Limb (tissue), 2 donors: Measurements from ENCODE around the gene CD99L2.

Experiments used
- DNase-seq, 2 donors: peaks; one replicate each; pipeline ENCODE4 v3.0.0-alpha.2; 2016; ENCODE audit errors: extremely low spot score in 2 of 2

The CD99L2 gene, protein sequence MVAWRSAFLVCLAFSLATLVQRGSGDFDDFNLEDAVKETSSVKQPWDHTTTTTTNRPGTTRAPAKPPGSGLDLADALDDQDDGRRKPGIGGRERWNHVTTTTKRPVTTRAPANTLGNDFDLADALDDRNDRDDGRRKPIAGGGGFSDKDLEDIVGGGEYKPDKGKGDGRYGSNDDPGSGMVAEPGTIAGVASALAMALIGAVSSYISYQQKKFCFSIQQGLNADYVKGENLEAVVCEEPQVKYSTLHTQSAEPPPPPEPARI

DNA sequence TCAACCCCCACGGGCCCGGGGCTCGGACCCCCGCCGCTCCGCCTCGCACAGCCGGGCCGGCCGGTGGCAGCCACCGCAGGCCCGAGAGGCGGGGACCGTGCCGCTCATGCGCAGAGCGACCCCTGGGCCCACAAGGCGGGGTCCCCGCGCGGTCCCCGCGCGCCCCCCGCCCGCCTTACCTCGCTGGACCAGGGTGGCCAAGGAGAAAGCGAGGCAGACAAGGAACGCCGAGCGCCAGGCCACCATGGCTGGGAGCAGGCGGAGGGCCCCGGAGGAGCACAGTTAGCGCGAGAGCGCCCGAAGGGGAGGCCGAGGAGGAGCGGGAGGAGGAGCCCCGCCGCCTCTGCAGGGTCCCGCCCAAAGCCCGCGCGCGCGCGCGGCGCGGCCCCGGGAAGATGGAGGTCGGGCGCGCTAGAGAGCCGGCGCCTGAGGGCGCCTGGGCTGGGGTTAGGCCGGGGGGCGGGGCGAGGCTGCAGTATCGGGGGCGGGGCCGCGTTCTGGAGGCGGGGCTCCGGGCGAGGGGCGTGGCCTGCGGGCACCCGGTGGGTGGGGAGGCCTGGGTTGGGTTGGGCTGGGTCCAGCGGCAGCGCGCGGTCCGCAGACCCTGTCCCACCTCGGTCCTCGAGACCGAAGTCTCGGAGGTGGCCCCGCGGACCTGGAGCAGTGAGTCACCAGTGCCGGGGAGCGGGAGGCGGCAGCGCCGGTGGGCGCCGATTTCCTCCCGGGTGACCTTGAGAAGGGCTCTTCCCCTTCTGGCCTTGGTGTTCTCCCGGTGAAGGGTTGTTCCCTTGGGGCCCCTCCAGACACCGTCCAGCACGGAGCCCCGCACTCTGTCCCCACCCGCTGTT is at the start of gene CD99L2:
CD99L2 (minus strand) TSS at position 326 of the 848 bp plus-strand sequence; CDS start at position 246, 80 bp downstream.
- DNase-seq = peak; percentile 73 to 94

DNA sequence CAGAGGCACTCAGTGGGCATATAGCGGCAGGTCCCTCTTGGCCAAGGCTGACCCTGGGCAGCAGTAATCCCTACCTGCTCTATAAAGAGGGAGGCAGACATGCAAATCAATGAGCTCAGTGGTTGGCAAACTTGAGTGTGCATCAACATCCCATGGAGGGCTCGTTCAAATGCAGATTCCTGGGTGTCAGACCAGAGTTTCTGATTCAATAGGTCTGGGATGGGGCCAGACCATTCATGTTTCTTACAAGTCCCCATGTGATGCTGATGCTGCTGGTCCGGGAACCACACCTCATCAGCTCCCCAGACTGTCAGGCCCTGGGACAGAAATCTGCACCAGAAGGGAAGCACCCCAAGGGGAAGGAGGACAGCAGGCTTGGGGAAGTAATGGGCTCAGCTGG is 45.8 kb upstream of the CD99L2 start:
- no peak for DNase-seq

DNA sequence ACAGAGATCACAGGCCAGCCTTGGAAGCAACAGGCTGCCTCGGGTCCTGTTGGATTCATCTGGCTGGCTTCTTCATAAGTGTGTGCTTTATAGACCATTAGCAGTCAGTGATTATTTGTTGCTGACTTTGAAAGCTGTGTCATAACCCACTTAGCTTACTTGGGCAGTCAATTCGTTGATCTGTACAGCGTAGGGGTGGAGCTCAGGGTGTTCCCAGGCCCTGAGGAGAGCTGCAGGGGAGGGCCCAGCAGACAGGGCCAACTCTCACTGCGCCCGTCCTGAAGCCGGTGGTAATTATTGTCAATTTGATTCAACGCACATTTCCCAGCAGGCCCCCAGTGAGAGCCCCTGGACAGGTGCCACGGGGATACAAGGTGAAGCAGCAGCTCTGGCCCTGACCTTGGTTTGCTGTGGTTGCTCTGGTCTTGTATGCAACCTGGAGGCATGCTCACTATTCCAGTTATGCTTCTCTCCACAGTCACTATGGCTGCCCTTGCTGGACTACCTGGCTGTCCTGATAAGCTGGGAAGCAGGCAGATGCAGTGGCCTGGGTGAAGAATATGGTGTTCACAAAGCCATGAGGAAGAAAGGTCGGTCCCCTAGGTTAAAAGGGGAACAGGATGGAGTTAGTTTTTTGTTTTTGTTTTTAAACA is 44.6 kb upstream of the CD99L2 start:
- no peak for DNase-seq

DNA sequence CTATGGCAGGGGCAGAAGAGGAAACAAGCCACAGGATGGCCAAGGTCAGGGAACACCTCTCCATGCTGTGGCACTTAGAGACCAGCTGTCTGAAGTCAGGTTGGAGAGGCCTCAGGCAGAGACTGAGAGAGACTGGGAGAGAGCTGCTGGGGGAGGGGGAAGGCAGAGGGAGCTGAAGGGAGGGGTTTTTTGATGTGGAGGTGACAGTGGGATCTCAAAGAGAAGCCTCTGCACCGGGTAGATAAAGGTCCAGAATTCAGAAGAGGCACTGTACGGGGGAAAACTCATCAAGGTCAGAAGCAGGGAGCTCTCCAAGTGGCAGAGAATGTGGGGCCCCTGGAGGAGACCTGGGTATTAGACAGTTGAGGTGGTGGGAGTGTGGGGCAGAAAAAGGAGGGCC is 43.1 kb upstream of the CD99L2 start:
- DNase-seq = no peak

DNA sequence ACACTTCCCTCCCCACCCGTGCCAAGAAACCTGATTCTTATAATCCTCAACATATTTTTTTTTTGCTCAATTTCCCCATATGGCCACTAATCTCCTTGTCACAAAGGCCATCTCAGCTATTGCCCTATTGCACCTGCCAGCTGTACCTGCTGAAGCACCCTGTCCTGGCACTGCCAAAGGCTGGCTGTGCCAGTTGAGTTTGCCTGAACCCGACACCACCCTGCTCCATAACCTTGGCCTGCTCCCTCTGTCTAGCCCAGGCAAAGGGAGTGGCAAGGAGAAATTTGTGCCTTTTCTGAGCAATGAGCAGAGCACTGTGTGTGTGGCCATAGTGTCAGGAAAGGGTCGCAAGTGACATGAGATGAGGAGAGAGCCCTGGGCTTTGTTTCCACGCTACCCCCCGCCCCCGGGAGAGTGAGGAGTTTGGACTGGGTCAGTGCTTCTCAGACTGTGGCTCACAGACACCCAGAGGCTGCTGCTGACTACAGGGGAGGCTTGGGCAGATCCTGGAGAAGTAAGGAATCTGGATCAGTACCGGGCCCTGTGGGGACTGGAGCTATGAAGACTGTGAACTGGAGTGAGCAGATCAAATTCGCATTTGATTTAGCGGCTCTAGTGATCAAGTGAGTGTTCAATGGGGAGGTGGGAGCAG is 42.5 kb upstream of the CD99L2 start:
- no peak for DNase-seq

DNA sequence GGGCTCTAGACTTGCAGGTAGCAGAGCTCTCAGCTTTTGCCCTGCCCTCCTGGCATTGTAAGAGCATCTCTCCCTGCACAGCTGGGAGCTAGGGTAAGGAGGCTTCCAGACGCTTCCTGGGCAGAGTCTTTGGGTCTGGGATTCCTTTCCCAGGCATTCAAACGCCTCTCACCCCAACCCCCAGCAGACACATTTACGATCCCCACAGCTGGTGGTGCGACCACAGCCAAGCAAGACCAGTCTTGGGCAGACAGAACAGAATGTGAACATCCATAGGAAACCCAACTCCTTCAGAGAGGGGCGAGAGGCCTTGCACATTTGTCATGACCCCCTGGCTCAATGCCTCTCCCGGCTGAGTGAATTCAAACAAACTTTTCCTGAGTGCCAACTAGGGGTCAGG is 38.1 kb upstream of the CD99L2 start:
- no peak for DNase-seq

DNA sequence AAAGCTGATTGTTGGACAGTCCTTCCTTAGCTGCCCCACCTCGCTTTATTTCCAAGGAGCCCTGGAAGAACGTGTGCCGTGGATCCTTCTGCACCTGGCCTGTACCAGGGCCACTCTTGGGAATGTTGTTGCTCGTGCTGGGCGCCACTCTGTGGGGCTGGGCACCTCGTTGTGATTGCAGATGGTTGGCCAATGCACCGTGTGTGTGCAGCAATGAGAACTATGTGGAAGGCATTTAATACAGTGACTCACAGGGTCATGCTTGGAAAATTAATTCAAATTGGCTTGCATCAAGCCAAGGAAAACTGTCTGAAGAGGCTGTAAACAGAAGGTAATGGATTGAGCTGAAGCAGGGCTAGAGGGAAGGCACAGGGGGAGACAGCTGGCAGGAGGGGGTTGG is 37.0 kb upstream of the CD99L2 start:
- DNase-seq = no peak

DNA sequence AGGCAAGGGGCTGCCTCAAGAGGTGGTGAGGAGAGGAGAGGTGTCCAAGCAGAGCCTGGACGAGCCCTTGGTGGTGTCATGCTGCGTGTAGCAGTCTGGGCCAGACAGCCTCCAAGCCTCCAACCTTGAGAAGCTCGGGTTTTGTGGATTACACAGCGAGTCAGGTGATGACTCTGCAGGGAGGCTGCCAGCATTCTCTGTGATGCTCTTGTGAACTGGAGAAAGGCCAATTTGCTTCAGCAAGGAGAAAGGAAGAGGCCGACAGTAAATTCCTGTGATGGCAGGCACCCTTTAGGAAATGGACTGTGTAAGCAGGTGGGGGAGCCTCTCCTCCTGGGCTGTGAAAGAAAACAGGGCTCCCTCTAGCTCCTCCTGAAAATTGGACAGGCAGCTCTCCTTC is 36.0 kb upstream of the CD99L2 start:
- no peak for DNase-seq

DNA sequence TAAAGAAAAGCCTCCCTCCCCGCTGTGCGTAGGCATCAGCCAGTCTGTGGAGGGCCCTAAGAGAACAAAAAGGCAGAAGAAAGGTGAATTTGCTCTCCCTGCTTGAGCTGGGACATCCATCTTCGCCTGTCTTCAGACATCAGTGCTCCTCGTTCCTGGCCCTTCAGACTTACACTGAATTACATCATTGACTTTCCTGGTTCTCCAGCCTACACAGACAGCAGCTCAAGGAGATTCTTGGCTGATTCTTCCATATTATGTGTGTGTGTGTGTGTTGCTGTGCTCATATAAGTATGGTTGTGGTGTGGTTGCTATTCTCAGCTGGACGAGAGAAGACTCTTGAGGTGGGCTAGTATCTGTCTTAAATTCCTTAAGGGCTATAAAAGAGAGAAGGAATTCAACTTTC is 35.5 kb upstream of the CD99L2 start:
- no peak for DNase-seq

DNA sequence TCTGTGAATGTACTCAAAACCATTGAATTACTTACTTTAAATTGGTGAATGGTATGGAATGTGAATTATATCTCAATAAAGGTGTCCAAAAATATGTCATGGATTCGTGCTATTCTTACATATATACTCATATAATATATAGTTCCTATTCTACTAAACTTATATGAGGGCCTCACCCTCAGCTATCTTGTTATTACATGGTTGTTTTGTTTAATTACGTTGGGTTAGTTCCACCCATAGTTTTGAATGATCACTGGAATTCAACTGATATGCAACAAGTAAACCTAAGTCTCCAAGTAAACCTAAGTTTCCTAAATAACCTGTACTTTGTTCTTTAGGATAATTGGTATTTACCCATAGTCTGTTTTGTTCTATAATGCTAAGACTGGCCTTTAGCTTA is 30.6 kb upstream of the CD99L2 start:
- DNase-seq = no peak

DNA sequence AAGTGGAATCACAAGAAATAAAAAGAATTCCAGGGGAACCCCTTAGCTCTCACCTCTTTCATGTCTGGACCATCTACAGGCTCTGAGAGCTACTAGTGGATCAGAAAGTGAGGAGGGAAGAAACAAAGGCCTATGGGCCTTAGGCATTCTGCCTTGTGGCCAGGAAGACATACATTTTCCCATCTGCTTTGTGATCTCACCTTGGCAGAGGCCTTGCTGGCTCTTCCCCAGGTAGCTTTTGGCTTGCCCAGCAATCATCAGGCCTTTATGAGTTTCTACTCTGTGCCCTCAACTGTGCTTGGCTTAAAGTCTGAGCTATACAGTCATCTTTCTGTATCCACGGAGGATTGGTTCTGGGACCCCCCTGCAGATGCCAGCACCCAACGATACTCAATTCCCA is 28.3 kb upstream of the CD99L2 start:
- no peak for DNase-seq

DNA sequence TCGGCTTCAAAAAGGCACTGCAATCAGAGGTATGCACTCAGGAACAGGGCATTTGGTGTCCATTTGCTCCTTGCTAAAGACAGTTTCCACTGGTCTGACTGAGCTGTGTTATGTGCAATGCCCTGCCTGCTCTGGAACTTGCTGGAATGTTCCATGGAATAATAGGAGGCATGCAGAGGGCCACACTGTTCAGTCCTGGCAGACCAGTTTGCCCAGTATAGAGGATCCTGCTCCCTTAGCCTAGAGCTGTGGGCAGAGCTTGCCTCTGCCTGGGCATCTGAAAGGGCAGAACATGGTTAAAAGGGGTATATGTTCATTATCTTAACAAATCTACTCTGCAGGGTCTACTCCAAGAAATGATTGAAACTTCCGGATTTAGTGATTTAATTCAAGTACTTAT is 27.8 kb upstream of the CD99L2 start:
- no peak for DNase-seq

DNA sequence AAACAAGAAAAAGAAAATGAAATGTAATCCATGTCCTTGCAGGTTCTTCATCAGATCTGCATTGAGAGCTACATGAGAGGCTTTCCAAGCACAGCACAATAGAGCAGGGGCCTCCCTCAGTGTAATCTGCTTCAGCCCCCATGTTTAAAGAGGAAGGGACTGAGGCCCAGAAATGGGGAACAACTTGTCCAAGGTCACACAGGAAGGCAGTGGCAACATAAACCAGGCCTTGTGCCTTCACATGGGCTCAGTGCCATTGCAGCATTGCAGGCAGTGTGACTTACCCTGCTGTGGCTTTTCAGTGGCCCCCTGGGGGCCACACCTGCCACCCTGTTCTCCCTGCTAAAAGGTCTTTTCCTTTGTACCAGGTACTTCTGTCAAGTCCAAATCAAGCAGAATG is 20.9 kb upstream of the CD99L2 start:
- no peak for DNase-seq

DNA sequence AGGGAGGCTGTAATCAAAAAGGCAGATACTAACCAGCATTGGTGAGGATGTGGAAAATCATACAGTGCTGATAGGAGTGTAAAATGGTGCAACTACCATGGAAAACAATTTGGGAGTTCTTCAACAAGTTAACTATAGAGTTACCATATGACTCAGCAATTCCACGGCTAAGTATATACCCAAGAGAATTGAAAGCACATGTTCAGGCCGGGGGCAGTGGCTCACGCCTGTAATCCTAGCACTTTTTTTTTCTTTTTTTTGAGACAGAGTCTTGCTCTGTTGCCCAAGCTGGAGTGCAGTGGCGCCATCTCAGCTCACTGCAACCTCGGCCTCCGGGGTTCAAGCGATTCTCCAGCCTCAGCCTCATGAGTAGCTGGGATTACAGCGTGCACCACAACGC is 15.0 kb upstream of the CD99L2 start:
- DNase-seq = no peak

DNA sequence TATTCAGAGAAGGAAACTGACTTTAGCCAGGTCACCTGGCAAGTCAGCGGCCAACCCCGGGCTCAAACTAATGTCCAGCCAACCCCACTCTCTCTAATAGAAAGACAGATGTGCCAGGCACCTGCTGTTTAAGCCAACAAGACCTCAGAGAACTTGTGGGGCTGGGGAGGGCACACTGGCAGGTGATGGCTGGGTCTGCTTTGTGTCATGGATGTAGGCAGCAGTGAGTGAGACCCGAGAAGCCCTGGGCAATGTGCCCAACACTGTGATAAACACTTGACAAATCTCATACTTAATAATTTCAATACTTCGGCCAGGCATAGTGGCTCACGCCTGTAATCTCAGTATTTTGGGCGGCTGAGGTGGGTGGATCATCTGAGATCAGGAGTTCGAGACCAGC is 9.0 kb upstream of the CD99L2 start:
- no peak for DNase-seq

DNA sequence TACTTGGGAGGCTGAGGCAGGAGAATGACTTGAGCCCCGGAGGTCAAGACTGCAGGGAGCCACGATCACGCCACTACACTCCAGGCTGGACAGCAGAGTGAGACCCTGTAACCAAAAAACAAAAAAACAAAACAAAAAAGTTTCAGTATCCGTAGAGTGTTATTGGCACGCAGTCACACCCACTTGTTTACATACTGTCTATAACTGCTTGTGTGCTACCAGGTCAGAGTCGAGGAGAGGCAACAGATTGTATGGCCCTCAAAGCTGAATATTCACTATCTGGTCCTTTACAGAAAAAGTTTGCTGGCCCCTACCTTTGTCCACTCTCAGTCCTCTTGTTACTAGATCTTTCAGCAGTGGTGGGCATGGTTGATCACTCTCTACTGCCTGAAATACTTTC is 8.2 kb upstream of the CD99L2 start:
- no peak for DNase-seq

DNA sequence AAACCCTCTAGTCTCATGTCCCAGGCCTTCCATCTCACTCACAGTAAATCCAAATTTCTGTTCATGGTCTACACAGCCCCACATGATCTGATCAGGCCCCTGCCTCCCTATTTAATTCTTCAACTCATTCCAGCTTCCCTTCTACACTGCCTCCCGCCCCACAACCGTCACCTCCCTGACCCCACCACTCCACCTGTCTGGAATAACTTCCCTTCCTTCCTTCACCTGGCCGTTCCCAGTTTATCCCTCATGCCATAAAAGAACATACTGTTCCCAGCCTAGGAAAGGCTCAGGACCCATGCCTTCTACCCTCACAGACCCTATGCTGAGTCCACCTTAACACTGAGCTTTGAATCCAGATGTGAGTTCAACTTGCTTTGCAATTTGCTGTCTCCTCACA is 6.8 kb upstream of the CD99L2 start:
- no peak for DNase-seq

DNA sequence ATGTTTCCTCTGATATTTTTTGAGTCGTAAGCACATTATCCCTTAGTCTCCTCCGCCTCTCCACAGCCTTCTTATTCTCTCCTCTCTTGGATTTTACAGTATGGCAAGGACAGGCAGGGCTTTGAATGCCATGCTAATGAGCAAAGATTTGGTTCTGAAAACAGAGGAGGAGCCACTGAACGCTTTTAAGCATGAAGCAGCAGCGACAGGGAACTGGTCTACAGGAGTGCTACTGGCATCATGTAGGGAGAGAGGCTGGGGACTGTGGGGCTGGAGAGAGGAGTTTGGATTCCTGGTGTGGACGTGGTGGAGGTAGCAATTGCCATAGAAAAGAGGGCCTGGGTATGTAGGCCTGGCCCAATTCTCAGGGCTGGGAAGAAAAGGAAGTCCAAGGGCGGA is 4.6 kb upstream of the CD99L2 start:
- DNase-seq = no peak

DNA sequence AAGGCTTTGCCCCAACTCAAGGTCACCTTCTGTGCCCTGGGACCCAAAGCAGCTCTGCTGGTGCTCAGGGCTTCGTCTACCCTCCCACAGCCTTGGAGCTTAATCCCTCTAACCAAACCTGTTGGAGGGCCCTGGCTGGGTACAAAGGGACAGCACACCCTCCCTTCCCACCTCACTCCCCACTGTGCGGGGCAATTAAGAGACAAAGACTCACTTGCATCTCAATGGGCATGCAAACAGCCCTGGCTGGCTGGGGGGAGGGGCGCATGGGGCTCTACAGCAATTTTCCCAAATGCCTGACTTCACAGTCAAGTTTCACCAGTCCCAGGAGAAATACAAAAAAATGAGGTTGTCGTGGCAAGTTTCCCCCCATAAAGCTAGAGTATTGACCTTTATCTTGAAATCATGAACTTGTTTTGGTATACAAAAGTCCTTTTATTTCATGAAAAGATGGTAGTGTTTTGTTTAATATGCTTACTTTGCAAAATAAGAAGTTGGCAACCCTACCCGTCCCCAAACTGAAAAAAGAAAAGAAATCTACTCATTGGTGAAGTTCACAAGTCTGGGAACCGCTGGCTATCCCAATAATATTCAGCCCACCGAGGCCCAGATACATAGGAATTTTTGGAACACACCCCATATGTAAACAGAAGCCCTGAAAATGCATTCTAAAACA is 4.1 kb upstream of the CD99L2 start:
- DNase-seq = no peak

DNA sequence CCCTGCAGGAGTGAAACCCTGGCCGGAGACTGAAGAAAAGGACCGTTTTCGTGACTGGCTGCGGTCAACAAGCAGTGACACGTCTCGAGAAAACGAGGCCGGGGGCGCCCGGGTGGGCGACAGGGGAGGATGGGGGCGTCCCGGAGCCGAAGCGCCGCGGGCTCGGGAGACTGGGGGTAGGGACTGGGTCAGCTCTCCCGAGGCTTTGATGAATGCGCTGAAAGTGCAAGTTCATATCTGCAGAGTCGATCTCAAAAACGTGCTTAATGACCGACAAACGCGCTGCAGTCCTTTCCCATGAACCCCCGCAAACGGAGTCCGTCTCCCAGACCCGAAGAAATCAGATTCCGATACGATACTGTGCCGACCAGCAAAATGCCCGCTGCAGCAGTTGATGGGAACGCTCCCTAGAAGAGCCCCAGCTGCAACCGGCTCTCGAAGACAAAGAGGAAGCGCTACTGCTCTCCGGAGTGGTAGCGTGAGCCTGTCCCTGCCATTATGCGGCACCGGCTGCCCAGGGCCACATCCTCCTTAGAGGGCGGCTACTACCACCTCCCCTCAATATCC is 806 bp upstream of the CD99L2 start:
- DNase-seq = peak in 1 of 2 donors; percentile 53
